MCF 10A (cell line): ENCODE measurements around the gene CAPRIN2. TPM values are rescaled to one million over a fixed set of nuclear protein-coding genes. Genes with fewer than 3 reads are reported as not detected.

Experiments
- Bru-seq: library from RNA; stranded (reverse); fragments of 400-500 nt; gene quantifications from one replicate; lab custom pipeline; 2021; lab: Mats Ljungman, UMichigan
- BruChase-seq, 2 experiments: library from RNA; stranded (reverse); fragments of 400-500 nt; gene quantifications; one replicate each; lab custom pipeline; 2021; lab: Mats Ljungman, UMichigan
- BruUV-seq: library from RNA; stranded (reverse); fragments of 400-500 nt; replicated peaks from 2 replicates; lab custom pipeline; 2021; lab: Mats Ljungman, UMichigan
- CTCF ChIA-PET: fragments of 300-600 bp; sonication (Branson Sonifier 250); formaldehyde crosslinking; extraction: SDS; loops from one replicate; lab custom pipeline; 2021; ENCODE audit warnings: antibody characterized with exemption, inconsistent platforms; lab: Yijun Ruan, JAX
- POLR2A ChIA-PET: fragments of 300-600, 350-650 bp; sonication (Branson Sonifier 250); formaldehyde crosslinking; extraction: SDS; loops from one replicate; lab custom pipeline; 2020; ENCODE audit warnings: antibody characterized with exemption, inconsistent platforms; lab: Yijun Ruan, JAX
- DNase-seq: peaks from one replicate; pipeline ENCODE4 v3.0.0-alpha.2; 2018; ENCODE audit not compliant: unreplicated experiment
- H3K27ac Mint-ChIP-seq: one replicate; pipeline ENCODE4 v1.8.0; 2022; ENCODE audit warnings: mild to moderate bottlenecking, low read depth, mixed read lengths; ENCODE audit not compliant: unreplicated experiment
- H3K27me3 Mint-ChIP-seq: one replicate; pipeline ENCODE4 v1.8.0; 2022; ENCODE audit warnings: mixed read lengths; ENCODE audit not compliant: insufficient read depth, unreplicated experiment
- H3K36me3 Mint-ChIP-seq: one replicate; pipeline ENCODE4 v1.8.0; 2022; ENCODE audit warnings: mild to moderate bottlenecking, moderate library complexity, mixed read lengths; ENCODE audit not compliant: insufficient read depth, unreplicated experiment
- H3K4me1 Mint-ChIP-seq: one replicate; pipeline ENCODE4 v1.8.0; 2022; ENCODE audit warnings: mixed read lengths; ENCODE audit not compliant: insufficient read depth, unreplicated experiment
- H3K4me3 Mint-ChIP-seq: one replicate; pipeline ENCODE4 v1.8.0; 2022; ENCODE audit warnings: mild to moderate bottlenecking, moderate library complexity, mixed read lengths; ENCODE audit not compliant: unreplicated experiment
- H3K9me3 Mint-ChIP-seq: one replicate; pipeline ENCODE4 v1.8.0; 2022; ENCODE audit warnings: mixed read lengths; ENCODE audit not compliant: unreplicated experiment
- intact Hi-C: fragments of 100-400 bp; cut with micrococcal nuclease; formaldehyde crosslinking; loops from 2 replicates; pipeline ENCODE4 v1.14.1; 2022
- long read RNA-seq: library from polyadenylated mRNA; stranded (forward); transcript quantifications from one replicate; pipeline ENCODE4 v2.0.0, GENCODE V29; 2022
- total RNA-seq: library from RNA; stranded (reverse); gene quantifications from 2 replicates; pipeline ENCODE4 v1.2.3, GENCODE V29; 2022
- TF ChIP-seq, protein P1 (sequence below): fragments of 200-600 bp; IDR thresholded peaks from one replicate; pipeline ENCODE4 v1.8.0; 2022; ENCODE audit warnings: antibody characterized with exemption, mild to moderate bottlenecking; ENCODE audit not compliant: unreplicated experiment

CAPRIN2 gene, protein sequence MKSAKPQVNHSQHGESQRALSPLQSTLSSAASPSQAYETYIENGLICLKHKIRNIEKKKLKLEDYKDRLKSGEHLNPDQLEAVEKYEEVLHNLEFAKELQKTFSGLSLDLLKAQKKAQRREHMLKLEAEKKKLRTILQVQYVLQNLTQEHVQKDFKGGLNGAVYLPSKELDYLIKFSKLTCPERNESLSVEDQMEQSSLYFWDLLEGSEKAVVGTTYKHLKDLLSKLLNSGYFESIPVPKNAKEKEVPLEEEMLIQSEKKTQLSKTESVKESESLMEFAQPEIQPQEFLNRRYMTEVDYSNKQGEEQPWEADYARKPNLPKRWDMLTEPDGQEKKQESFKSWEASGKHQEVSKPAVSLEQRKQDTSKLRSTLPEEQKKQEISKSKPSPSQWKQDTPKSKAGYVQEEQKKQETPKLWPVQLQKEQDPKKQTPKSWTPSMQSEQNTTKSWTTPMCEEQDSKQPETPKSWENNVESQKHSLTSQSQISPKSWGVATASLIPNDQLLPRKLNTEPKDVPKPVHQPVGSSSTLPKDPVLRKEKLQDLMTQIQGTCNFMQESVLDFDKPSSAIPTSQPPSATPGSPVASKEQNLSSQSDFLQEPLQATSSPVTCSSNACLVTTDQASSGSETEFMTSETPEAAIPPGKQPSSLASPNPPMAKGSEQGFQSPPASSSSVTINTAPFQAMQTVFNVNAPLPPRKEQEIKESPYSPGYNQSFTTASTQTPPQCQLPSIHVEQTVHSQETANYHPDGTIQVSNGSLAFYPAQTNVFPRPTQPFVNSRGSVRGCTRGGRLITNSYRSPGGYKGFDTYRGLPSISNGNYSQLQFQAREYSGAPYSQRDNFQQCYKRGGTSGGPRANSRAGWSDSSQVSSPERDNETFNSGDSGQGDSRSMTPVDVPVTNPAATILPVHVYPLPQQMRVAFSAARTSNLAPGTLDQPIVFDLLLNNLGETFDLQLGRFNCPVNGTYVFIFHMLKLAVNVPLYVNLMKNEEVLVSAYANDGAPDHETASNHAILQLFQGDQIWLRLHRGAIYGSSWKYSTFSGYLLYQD
- total RNA-seq (33.0 and 33.3 TPM in 2 replicates), Bru-seq, nascent RNA (percentile 83 among the genes with signal in this experiment), BruChase-seq, experiment 1, labeled RNA remaining after a 6-hour chase (percentile 76 among the genes with signal in this experiment), BruChase-seq, experiment 2, labeled RNA remaining after a 2-hour chase (percentile 85 among the genes with signal in this experiment)
- long read RNA-seq, partial matches to known transcripts, result 1 of 21 reads
- long read RNA-seq, other reads (novel, unspliced or antisense), result 20 of 21 reads

DNA sequence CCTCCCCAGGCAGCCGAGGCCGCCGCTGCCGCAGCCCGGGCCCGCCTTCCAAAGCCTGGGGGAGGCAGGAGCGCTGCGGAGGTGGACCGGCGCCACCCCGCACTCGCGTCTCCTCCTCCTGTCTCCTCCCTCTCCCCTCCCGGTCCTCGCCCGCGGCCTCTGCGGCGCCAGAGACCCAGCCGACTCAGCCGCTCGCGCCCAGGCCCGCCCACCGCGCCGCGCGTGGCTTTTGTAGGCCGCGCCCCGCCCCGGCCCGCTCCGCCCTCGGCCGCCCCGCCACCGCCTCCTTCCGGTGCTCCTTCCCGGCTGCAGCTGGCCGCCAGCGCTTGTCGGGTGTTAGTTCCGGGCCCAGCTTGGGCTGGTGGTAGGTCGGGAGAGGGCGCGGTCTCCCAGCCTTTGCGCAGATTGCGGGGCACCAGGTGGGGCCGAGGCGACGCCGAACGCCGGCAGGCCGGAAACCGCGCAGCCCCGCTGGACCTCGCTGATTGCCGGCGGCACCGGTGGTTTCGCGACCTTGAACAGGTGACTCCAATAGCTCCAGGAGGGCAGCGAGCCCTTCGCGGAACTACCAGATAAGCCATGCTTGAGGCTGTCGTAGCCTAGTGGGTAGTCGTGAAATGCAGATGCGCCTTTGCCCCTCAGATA, at the start of gene CAPRIN2:
Gene CAPRIN2, minus strand, starts transcription at position 202 of the 645 bp plus-strand sequence. CDS start 1,431 bp downstream, outside the sequence.
- DNase-seq, result peak; percentile 93
- Mint-ChIP-seq H3K4me3 (peak within 1 kb of the TSS; percentile 95), H3K4me1 (peaks cover 33% of the 10 kb centered on the region), H3K27ac (peak within 1 kb of the TSS; percentile 79), H3K27me3 (no peaks in the 10 kb centered on the region), H3K36me3 (no peaks in the 10 kb centered on the region), H3K9me3 (no peaks in the 10 kb centered on the region)
- no TSS peak for BruUV-seq
- TF ChIP-seq, protein P1, sequence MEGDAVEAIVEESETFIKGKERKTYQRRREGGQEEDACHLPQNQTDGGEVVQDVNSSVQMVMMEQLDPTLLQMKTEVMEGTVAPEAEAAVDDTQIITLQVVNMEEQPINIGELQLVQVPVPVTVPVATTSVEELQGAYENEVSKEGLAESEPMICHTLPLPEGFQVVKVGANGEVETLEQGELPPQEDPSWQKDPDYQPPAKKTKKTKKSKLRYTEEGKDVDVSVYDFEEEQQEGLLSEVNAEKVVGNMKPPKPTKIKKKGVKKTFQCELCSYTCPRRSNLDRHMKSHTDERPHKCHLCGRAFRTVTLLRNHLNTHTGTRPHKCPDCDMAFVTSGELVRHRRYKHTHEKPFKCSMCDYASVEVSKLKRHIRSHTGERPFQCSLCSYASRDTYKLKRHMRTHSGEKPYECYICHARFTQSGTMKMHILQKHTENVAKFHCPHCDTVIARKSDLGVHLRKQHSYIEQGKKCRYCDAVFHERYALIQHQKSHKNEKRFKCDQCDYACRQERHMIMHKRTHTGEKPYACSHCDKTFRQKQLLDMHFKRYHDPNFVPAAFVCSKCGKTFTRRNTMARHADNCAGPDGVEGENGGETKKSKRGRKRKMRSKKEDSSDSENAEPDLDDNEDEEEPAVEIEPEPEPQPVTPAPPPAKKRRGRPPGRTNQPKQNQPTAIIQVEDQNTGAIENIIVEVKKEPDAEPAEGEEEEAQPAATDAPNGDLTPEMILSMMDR, result peak; percentile 21
- intact Hi-C loops, result loop anchor here (1.0 to 2.0 kb wide), 3 partner anchors 40 to 60 kb away; partner anchors contain the start of gene IPO8
- ChIA-PET POLR2A (interaction anchor here (0.6 to 5.4 kb wide), 20 partner anchors 9 to 1374 kb away, joined by 3 to 81 read pairs (median 4); partner anchors contain the start of genes ERGIC2 and IPO8), CTCF (interaction anchor here (0.5 to 5.7 kb wide), 8 partner anchors 11 to 88 kb away, joined by 3 to 37 read pairs (median 4); partner anchors contain the start of gene IPO8)

DNA sequence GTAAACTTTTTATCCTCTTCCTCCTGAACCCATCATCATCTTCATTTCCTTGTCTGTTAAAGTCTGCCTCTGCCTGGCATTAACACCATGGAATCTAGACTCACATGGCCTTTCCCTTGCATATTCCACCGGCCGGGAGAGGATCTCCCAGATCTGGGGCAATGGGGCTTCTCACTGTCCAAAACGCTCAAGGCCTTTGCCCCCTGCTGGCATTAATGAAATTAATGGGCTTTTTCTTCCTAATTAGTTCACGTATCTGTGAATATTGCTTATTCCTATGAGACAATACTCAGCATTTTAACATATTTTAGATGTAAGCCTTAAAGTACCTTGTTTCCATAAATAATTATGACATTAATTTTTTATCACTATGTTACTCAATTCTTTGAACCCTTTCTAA, 42.9 kb upstream of the CAPRIN2 start:
- CTCF ChIA-PET, result interaction anchor here (5.3 to 6.2 kb wide), 2 partner anchors 10 to 43 kb away, joined by 26 to 37 read pairs; partner anchors contain the start of gene CAPRIN2
- peaks cover 12% of the 10 kb centered on the region for H3K36me3 Mint-ChIP-seq
- peak; percentile 9 for DNase-seq
- no peaks in the 10 kb centered on the region for H3K27me3 Mint-ChIP-seq
- TF ChIP-seq, protein P1, result no peak
- no TSS peak for BruUV-seq
- intact Hi-C loops, result no loop called here
- POLR2A ChIA-PET, result interaction anchor here (4.4 kb wide), 1 partner anchor 43 kb away, joined by 81 read pairs; the partner anchor contains the start of gene CAPRIN2
- H3K4me3 Mint-ChIP-seq, result peak overlapping the region; percentile 79
- H3K9me3 Mint-ChIP-seq, result no peaks in the 10 kb centered on the region
- peaks cover 35% of the 10 kb centered on the region for H3K4me1 Mint-ChIP-seq
- peak overlapping the region; percentile 67 for H3K27ac Mint-ChIP-seq

DNA sequence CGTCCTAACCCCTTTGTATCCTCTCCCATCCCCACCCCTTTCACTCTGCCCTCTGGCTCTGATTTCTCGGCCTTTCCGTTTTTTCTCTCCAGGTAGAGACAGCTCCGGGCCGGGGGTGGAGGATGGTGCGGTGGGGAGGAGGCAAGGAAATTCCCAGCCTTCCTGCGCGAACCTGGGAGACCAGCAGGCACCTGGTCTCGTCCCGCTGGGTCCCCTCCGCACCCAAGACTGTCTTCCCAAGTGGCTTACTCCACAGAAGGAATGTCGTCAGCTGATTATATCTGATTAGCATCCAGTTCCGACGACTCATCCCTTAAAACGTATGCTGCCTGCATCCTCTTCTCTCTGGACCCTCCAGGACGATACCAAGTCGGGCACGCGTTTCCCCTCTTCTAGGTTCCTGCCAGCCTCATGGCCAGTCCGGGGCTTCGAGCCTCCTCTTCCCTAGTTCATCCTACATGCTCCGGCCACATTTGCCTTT, 42.2 kb upstream of the CAPRIN2 start:
- TF ChIP-seq, protein P1, result no peak
- Mint-ChIP-seq H3K4me3 (peak overlapping the region; percentile 79), H3K36me3 (peaks cover 12% of the 10 kb centered on the region), H3K27me3 (no peaks in the 10 kb centered on the region), H3K9me3 (no peaks in the 10 kb centered on the region), H3K27ac (peak overlapping the region; percentile 67), H3K4me1 (peaks cover 43% of the 10 kb centered on the region)
- ChIA-PET POLR2A (interaction anchor here (1.3 to 4.4 kb wide), 5 partner anchors 9 to 102 kb away, joined by 3 to 81 read pairs (median 14); partner anchors contain the start of genes CAPRIN2 and IPO8), CTCF (interaction anchor here (0.6 to 6.2 kb wide), 5 partner anchors 11 to 281 kb away, joined by 3 to 37 read pairs (median 4); partner anchors contain the start of gene CAPRIN2)
- DNase-seq, result peak; percentile 54
- intact Hi-C loops, result no loop called here
- no TSS peak for BruUV-seq
